ENCODE results near the gene SCIN.

DNA sequence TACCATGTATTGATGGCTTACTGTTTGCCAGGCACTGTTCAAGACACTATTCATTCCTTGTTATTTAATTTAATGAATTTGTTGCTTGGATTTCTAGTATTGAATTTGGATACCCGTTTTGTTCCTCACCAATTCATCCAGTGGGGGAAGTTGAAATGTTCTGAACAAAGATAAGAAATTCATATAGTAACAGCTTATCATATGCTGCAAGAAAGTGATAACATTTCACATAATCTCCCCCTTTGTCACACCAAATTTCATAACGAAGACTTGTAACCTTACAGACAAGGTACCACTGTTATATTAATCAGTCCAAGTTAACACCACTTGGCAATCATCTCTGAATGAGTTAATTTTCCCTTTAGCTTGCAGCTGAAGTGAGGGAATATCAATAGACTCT lies 42.1 kb downstream of the SCIN start:
- no peak for TF ChIP-seq EZH2 (IDR thresholded peaks at IDR 0.05; ENCODE audit: low read depth, low read length, severe bottlenecking)
- no peak for TF ChIP-seq TAF1 (IDR thresholded peaks at IDR 0.05; ENCODE audit: low read depth, low read length)
